NCI-H69 (cell line): ENCODE data around the gene DAAM2.
A peak's percentile ranks its signal among the peaks of the same experiment; 100 is the strongest.

ENCODE experiments used
- DNase-seq: peaks from one replicate; lab custom pipeline; 2025; lab: John Stamatoyannopoulos, UW

The DAAM2 gene

DNA sequence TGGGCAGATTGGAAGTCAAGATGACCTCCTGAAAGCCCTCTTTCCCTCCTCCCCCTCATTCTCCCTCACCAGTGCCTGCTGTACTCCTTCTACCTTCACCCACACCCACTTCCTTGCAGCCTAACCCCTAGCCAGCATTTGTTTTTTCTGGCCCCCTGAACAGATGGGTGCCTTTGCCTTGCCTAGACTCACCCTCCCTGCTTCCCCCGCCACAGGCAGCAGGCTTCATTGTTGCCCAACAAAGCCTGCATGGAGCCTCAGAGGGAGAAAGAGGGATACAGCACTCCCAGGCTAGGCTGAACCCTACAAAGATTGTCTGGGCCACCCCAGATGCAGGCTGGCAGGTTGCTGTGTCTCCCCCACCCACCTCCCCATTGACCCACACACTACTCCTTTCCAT, 139.4 kb downstream of the DAAM2 start:
- DNase-seq, result no peak

DNA sequence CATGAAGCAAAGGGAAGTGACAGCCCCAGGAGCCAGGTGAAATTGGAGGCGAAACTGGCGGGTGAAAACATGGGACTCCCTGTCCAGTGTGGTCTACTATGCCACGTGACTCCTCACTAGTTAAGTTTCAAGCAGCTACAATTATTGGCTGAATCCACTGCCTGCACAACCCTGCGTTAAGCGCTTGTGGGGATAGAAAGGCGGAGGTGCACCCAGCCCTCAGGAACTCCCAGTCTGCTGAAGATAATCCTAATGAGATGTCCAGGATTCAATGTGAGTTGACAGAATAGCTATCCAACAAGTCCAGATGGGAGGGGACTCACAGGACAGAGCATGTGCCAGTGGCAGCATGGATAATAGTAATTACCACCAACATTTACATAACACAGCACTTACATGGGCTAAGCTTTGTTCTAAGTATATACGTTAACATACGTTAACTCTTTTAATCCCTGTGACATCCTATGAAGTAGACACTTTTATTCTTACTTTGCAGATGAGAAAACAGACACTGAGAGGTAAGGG, 140.3 kb downstream of the DAAM2 start:
- no peak for DNase-seq

DNA sequence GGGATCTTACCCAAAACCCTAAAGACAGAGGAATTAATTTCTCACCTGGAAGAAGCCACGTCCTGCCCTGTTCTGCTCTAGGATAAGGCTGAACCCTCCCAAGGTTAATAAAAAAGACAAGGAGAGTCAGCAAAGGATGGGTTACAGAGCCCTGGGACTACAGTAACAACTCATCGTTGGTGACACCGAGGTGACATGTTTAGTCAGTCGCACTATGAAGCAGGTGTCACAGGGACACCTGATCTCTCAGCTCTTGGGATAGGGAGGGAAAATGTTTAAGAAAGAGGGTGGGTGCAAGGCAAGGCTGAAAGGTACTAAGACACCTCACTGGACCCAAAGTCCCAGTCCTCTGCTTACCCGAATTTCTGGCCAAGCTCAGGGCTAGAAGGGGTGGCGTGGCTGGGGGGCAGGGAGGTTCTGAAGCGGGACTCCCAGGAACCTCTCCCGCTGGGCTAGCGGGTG, 141.5 kb downstream of the DAAM2 start:
- DNase-seq, result no peak

DNA sequence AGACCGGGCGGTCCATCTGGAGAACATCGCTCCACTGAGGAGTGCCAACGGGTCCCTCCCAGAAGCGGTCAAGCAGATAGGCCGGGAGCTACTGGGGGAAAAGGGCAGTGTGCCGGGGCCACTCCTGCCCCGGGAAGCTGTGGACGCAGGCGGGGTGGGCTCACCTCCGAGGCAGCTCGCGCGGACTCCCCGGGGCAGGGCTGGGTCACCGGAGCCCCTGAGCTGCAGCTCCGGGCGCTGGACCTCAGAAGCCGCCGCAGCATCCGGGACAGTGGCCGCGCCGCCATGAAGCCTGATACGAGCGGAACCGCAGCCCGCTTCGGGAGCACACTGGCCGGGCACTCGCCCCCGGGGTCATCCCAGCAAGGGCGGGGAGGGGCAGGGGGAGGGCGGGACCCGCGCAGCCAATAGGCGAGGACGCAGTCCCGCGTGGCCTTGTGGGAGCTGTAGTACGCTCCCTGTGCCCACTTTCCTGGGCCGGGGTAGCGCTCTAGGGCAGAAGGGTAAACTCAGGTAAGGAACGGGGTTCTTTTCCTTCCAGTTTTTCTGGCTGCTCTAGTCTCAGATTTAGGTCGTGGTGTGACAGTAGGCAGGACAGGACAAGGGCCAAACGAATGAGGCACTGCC, 142.1 kb downstream of the DAAM2 start, which contains the start of gene MOCS1:
Gene MOCS1 (minus strand): TSS at position 332 of the 627 bp plus-strand sequence. CDS start 45 bp downstream, at position 287.
- peak; percentile 39 for DNase-seq

DNA sequence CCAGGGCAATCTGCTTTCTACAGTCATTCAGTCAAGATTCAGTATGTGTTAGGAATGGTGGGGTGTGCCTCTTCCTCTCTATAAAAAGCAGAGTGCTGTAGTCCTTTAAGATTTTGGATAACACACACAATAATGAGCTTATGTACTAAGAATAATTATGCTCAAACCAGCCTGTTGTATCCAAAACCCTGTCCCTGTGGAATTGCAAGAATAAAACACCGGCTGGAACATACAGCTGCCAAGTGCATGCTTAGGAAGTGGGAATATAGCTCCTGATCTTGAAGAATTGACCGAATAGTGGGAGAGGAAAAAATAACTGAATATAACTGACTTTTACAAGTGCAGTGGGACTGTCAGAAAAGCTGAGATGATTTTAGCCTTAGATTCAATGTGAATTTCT, 143.1 kb downstream of the DAAM2 start:
- no peak for DNase-seq

DNA sequence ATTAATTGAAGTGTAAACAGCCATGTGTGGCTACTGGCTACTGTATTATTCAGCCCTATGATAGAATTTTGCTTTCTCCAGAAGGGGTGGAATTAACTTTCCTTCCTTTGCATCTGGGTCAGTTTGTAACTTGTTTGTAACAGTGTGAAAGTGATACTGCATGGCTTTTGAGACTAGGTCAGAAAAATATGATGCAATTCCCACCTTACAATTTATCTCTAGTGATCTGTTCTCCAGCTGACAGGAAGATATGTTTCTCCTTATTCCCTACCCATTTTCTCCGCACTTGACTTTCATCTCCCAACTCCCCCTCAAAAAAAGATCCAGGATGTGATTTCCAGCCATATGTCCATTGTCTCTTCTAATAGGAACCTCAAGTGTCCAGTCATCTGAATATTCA, 144.7 kb downstream of the DAAM2 start:
- no peak for DNase-seq

DNA sequence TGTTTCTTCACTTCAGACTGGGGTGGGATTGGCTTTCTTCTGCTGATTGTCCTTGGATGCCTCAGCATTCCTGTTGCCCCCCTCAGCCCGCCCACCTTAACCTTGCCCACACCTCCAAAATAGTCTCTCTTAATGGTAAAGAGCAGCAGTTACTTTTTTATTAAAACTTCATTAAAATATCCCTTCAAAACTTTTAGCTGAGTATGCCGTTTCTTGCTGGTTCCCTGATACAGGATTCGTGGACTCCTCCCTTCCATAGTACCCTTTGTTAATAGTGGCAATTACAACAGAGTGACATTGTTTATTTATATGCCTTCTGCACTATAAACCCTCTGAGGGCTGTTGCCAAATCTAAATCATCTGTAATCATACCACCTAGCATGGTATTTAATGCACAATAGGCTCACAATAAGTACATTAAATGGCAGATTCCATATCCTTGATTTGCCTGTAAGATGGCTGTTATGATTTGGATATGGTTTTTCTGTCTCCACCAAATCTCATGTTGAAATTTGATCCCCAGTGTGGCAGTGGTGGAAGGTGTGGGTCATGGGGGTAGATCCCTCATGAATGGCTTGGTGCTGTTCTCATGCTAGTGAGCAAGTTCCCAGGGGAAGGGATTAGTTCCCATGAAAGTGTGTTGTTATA, 145.6 kb downstream of the DAAM2 start:
- DNase-seq, result peak; percentile 29

DNA sequence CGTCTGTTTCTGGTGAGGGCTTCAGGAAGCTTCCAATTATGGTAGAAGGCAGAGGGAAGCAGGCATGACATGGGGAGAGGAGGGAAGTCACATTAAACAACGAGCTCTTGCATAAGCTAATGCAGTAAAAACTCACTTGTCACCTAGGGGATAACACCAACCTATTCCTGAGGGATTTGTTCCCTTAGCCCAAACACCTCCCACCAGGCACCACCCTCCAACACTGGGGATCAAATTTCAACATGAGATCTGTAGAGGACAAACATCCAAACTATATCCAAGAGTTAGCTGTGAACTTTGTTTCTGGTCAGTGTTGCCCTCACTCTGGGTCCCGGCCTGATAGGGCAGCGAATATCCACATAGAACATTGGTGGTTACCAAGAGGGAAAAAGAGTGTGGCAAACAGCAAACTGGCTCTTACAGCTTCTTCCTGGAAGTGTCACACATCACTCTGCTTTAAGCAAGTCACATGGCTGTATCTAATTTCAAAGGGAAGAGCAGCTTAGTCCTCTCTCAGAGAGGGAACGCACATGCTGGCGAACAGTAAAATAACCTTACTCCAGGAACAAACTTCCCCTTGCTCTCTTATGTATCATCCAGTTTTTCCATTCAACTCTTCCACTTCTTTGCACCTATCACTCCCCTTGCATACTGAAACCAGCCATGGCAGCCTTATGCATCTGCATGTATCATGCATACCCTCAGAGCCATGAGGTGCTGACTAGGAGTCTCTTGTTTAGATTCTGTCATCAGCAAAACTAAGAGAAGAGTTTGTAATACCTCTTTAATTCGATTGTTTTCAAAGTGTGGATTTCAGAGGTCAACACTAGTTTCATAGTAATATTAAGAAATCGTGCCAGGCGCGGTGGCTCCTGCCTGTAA, 146.8 kb downstream of the DAAM2 start:
- no peak for DNase-seq

DNA sequence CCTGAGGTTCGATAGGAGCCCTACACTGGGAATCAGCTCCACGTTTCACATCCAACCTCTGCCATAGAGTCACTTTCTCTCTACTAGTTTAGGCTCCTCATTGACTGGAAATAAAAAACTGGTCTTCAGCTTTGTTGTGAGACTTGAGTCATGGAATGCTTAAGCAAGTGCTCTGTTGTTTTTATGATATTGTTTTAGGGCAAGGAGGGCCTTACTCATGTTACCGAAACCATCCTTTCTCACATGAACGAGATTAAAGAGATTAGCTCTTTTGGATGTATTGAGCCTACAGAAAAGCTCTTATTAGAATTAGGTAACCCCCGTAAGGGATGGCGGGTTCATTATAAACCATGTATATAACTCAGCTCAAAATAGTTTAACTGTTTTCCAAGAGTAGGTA, 149.0 kb downstream of the DAAM2 start:
- DNase-seq, result no peak

DNA sequence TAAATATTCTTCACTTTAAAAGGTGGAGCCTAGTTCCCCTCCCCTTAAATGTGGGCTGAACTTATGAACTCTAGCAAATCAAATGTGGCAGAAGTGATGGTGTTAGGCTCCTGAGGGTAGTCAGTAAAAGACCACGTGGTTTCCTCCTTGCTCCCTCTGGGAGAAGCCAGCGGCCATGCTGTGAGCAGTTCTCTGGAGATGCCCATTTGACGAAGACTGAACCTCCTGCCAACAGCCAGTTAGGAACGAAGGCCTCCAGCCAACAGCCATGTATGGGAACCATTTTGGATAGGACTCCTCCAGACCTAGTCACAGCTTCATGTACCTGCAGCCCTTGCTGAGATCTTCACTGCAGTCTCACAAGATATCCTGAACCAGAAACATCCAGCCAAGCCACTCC, 149.6 kb downstream of the DAAM2 start:
- no peak for DNase-seq

DNA sequence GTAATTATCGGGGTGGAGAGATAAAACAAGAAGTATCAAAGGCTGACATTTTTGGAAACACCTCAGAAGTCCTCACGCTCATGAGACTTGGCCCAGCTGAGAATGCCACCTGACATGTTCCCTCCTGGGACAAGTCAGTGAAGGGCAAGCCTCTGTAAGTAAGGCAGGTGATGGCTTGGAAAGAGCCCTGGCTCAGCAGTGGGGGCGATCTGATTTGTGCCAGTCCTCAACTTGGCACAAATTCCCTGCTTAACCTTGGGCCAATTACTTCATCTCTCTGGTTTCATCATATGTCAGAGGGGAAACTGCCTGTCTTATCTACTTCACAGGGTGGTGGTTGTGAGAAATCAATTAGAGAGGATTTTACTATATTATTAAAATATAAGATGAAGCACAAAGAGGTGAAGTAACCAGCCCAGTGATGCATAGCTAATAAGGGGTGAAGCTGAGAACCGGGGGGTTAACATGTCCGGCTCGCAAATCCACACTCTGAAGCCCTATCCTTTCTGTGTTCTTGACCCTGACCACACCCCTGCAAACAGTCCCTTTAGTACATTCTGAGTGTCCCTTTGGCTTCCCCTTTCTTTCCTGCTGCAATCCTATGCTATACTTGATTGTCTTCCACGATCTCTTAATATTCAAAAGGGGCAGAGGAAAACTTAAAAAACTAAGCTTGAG, 150.9 kb downstream of the DAAM2 start:
- no peak for DNase-seq

DNA sequence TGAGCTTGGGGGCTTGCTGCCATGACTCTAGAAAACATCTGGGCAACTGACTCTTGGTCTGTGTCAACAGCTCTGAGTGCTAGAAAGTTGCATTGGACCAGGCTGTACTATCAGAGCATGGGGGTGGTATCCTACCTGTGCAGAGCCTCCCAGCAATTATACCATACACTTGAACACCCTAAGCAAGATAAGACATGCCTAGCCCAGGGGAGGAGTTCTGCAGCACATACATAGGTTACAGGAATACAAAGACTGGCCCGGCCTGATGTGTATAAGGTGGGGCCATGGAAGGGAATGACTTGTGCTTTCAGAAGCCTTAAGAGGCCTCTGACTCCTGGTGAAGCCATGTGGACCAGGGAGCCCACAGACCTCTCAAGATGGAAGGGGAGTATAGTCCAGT, 153.4 kb downstream of the DAAM2 start:
- DNase-seq, result no peak

DNA sequence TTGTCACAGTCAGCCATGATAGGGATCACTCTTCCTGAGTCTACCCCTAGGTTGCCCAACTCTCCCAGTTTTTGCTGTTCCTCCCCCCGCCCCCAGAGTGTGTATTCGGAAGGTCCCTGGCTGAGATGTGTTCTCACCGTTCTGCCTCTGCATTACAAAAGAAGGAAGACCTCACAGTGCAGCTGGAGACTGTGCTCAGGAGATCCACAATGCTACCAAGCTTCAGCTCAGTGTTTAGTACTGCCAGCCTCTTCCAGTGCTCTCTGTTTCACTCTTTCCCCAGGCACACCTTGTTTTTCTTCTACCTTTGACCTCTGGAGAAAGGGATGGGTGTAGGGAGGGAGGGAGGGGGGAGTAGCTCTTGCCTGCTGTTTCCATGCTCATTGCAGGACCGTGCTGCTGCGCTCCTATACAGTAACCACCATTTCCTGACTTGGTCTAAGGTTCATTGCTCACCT, 155.5 kb downstream of the DAAM2 start:
- DNase-seq, result no peak

DNA sequence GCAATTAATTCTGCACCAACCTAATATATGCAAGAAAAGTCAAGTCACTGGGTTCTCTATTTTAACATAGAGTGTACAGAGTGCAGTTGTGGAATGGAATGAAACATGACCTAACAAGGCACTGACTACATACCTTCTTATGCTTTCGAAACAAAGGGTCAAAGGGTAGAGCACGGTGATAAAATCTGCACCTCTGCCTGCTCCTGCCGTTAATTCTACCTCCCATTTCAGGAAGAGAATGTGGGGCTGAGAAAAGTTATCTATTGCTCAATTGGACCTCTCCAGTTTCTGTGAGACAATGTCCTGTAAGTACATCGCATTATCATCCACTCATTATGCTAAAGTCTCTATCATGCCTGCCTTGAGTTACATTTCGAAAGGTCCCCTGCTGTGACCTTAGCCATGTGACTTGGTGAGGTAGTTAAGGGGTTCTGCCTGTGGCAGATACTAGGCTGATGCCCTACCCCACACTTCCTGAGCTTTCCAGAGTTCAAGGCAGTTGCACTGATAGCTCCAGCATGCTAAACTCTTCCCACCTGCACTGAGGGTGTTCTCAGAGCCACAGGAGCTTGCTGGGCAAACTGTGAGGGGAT, 156.1 kb downstream of the DAAM2 start:
- DNase-seq, result no peak

DNA sequence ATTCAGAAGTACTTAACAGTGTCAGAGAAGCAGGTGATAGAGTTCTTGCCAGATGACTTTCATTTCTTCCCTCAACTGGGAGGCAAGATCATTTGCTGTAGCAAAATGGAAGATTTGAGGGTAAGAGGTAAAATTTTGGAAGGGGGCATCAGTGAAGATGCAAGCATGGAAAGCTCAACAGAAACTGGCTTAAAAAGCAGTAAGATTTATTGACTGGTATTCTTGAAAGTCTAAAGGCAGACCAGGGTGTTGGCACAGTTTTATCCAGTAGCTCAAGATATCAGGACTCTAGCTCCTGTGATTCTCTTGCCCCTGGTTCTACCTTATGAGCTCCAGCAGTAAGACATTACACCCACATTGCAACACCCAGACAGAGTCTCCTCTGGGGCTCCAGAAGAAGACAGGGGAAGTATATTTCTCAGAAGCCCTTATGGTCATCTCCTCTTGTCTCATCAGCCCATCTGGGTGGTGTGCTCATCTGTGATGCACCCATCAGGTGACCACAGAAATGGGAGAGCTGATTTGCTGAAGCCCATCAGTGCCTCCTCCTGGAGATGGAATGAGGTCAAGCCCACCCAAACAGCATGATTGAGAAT, 158.0 kb downstream of the DAAM2 start:
- no peak for DNase-seq

DNA sequence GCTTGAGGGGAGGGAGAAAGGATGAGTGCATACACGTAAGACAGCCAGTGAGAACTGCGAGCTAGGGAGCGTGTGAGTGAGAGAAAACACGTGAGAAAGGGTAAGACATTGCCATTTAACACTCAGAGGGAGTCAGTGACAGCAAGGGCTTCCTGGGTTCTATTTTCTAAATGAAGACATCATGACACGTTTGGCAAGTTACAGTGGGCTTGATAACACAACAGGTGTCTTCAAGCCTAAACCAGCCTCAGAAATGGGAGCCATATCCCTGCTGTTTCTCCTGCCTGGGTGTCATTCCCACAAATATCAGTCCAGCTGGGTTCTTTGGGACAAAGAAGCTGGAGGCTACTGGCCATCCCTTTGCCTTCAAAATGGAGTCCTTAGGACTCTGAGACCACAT, 159.0 kb downstream of the DAAM2 start:
- no peak for DNase-seq

DNA sequence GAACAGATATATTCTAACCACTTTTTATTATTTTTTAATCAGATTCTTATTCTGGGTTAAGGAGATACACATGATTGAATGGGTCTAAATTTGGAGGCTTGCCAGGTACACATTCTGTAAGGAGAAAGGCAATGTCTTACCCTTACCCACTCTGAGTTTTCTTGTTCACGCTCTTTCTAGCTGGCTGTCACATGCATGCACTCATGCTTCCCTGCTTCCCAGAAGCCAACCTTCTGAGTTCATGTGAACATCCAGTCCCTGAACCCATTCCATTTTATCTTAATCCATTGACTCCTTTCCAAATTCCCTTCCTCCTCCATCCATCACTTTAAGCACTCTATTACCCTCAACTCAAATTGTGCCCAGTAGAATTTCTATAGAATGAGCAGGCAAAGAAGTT, 159.5 kb downstream of the DAAM2 start:
- DNase-seq, result no peak

DNA sequence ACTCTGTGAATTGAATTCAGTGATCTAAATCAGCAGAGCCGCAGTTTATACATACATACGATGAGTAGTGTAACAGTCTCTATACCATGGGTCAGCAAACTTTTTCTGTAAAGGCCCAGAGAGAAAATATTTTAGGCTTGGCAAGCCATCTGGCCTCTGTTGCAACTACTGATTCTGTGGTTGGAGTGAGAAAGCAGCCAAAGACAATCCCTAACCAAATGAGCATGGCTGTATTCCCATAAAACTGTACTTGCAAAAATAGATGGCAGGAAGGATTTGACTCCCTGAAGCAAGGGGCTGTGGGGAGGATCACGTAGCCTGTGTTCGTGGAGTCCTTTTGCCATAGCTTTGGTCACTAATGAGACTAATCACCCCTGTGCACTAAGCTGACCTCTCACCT, 160.0 kb downstream of the DAAM2 start:
- DNase-seq, result no peak

DNA sequence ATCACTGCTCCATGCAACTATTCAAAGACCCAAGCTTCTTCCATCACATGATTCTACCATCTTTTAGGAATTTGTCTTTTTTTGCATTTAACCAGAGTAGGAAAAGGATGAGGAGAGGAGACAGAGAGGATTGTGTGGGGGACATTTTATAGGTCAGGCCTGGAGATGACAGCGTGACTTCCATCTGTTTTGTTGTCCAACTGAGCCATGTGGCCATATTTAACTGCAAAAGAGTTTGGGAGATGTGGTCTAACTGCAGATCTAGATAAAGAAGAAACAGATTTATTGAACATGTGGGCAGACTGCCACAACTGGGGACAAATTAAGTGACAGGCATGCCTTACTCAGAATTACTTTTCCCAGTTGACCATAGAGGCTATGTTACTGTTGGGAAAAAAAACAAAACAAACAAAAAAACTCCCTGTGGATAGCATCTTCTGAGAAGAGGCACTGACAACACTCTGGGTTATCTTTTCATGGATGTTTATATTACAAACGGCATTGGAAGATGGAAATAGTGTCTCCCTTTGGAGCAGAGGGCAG, 161.0 kb downstream of the DAAM2 start:
- DNase-seq, result no peak
